ENCODE results near the gene FBXW8.

Gene FBXW8

GRCh38 chr12:116910645-116911451 lies at the start of gene FBXW8:
Gene FBXW8 (plus strand): TSS chr12:116910950. CDS start chr12:116911038, 88 bp downstream.
- Histone ChIP-seq H3K9me3 (ENCODE audit: low read depth, low read length) (no peaks in the 10 kb centered on the region), H3K36me3 (ENCODE audit: insufficient read depth, low read length) (peaks cover 7% of the 10 kb centered on the region; the same call in 1 of the 2 replicates), H3K4me3 (peak within 1 kb of the TSS; percentile 89), H3K9ac (ENCODE audit: insufficient read length) (peak within 1 kb of the TSS; percentile 87), H3K27ac (no peak within 1 kb of the TSS; the same call in 1 of the 2 replicates)
- peak; percentile 24 for DNase-seq (ENCODE audit: low read depth, low spot score)
- TF ChIP-seq POLR2AphosphoS5 (IDR thresholded peaks at IDR 0.05; ENCODE audit: borderline replicate concordance, low read depth, low read length): peak; percentile 84
- no peak for TF ChIP-seq FOXP2 (optimal IDR thresholded peaks at IDR 0.05; ENCODE audit: control extremely low read depth, extremely low read length, insufficient read depth)
- TF ChIP-seq EZH2 (IDR thresholded peaks at IDR 0.05): no peak

DNA sequence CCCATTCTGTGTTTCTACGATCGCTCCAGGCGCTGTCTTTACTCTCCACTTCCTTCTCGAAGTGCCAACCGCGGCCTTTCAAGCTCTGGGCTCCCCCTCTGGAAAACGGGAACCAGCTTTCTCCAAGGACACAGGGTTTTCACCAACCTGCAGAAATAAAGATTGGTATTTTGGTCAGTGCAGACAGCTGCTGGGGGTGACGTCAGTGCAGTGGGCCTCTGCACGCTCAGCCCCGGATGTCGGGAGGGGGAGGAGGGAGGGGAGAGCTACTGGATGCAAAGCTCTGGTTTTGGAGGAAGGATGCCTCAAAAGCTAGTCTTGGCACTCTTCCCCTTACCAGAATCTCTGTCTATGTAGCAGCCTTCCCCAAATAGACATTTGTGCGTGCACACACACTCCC lies 49.4 kb upstream of the FBXW8 start:
- Histone ChIP-seq H3K9me3 (ENCODE audit: low read depth, low read length) (no peaks in the 10 kb centered on the region), H3K27ac (no peak overlapping the region), H3K36me3 (ENCODE audit: insufficient read depth, low read length) (no peaks in the 10 kb centered on the region), H3K4me3 (no peak overlapping the region), H3K9ac (ENCODE audit: insufficient read length) (no peak overlapping the region)
- DNase-seq (ENCODE audit: low read depth, low spot score): no peak
- no peak for TF ChIP-seq POLR2AphosphoS5 (IDR thresholded peaks at IDR 0.05; ENCODE audit: borderline replicate concordance, low read depth, low read length)
- TF ChIP-seq EZH2 (IDR thresholded peaks at IDR 0.05): no peak
- no peak for TF ChIP-seq FOXP2 (optimal IDR thresholded peaks at IDR 0.05; ENCODE audit: control extremely low read depth, extremely low read length, insufficient read depth)

DNA sequence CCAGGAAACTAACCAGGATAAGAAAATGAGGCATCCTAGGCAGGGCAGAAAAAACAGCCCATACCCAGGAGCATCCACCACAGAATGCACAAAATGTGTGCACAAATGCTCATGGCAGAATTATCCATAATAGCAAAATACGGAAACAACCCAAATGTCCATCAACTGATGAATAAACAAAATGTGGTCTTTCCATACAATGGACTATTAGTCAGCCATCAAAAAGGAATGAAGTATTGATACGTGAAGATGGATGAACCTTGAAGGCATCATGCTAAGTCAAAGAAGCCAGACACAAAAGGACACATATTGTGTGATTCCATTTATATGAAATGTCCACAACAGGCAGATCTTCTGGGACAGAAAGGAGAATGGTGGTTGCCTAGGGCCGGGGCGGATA lies 48.6 kb upstream of the FBXW8 start:
- Histone ChIP-seq H3K9ac (ENCODE audit: insufficient read length) (no peak overlapping the region), H3K4me3 (no peak overlapping the region), H3K27ac (no peak overlapping the region), H3K36me3 (ENCODE audit: insufficient read depth, low read length) (no peaks in the 10 kb centered on the region), H3K9me3 (ENCODE audit: low read depth, low read length) (no peaks in the 10 kb centered on the region)
- TF ChIP-seq EZH2 (IDR thresholded peaks at IDR 0.05) (no peak), FOXP2 (optimal IDR thresholded peaks at IDR 0.05; ENCODE audit: control extremely low read depth, extremely low read length, insufficient read depth) (no peak), POLR2AphosphoS5 (IDR thresholded peaks at IDR 0.05; ENCODE audit: borderline replicate concordance, low read depth, low read length) (no peak)
- no peak for DNase-seq (ENCODE audit: low read depth, low spot score)

GRCh38 chr12:116863275-116863767 lies 47.4 kb upstream of the FBXW8 start:
- no peak overlapping the region for H3K4me3 ChIP-seq
- TF ChIP-seq POLR2AphosphoS5 (IDR thresholded peaks at IDR 0.05; ENCODE audit: borderline replicate concordance, low read depth, low read length) (no peak), EZH2 (IDR thresholded peaks at IDR 0.05) (no peak), FOXP2 (optimal IDR thresholded peaks at IDR 0.05; ENCODE audit: control extremely low read depth, extremely low read length, insufficient read depth) (no peak)
- H3K9me3 ChIP-seq (ENCODE audit: low read depth, low read length): no peaks in the 10 kb centered on the region
- H3K9ac ChIP-seq (ENCODE audit: insufficient read length): no peak overlapping the region
- H3K27ac ChIP-seq: no peak overlapping the region
- H3K36me3 ChIP-seq (ENCODE audit: insufficient read depth, low read length): no peaks in the 10 kb centered on the region
- DNase-seq (ENCODE audit: low read depth, low spot score): no peak

GRCh38 chr12:116864371-116865160 lies 46.2 kb upstream of the FBXW8 start:
- no peak for DNase-seq (ENCODE audit: low read depth, low spot score)
- Histone ChIP-seq H3K36me3 (ENCODE audit: insufficient read depth, low read length) (no peaks in the 10 kb centered on the region), H3K9ac (ENCODE audit: insufficient read length) (no peak overlapping the region), H3K27ac (no peak overlapping the region), H3K4me3 (no peak overlapping the region), H3K9me3 (ENCODE audit: low read depth, low read length) (no peaks in the 10 kb centered on the region)
- TF ChIP-seq EZH2 (IDR thresholded peaks at IDR 0.05): no peak
- no peak for TF ChIP-seq FOXP2 (optimal IDR thresholded peaks at IDR 0.05; ENCODE audit: control extremely low read depth, extremely low read length, insufficient read depth)
- TF ChIP-seq POLR2AphosphoS5 (IDR thresholded peaks at IDR 0.05; ENCODE audit: borderline replicate concordance, low read depth, low read length): no peak

DNA sequence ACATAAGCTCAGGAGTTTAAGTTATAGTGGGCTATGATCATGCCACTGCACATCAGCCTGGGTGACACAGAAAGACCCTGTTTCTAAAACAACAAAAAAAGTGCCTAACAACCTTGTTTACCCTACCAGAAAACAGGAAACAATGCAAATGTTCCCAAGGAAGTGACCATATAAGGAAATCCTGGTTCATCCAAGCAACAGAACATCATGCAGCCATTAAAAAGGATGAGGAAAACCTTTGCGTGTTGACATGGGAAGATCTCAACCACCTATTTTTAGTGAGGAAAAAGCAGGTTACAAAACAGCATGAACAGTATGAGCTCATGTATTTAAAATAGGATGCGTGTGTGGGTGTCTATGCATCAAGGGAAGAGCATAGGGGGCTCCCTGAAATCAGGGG lies 43.2 kb upstream of the FBXW8 start:
- DNase-seq (ENCODE audit: low read depth, low spot score): no peak
- TF ChIP-seq FOXP2 (optimal IDR thresholded peaks at IDR 0.05; ENCODE audit: control extremely low read depth, extremely low read length, insufficient read depth) (no peak), POLR2AphosphoS5 (IDR thresholded peaks at IDR 0.05; ENCODE audit: borderline replicate concordance, low read depth, low read length) (no peak), EZH2 (IDR thresholded peaks at IDR 0.05) (no peak)
- Histone ChIP-seq H3K27ac (no peak overlapping the region), H3K9ac (ENCODE audit: insufficient read length) (no peak overlapping the region), H3K4me3 (no peak overlapping the region), H3K9me3 (ENCODE audit: low read depth, low read length) (no peaks in the 10 kb centered on the region), H3K36me3 (ENCODE audit: insufficient read depth, low read length) (no peaks in the 10 kb centered on the region)

GRCh38 chr12:116870306-116870705 lies 40.4 kb upstream of the FBXW8 start:
- no peak for TF ChIP-seq POLR2AphosphoS5 (IDR thresholded peaks at IDR 0.05; ENCODE audit: borderline replicate concordance, low read depth, low read length)
- TF ChIP-seq EZH2 (IDR thresholded peaks at IDR 0.05): no peak
- no peak for TF ChIP-seq FOXP2 (optimal IDR thresholded peaks at IDR 0.05; ENCODE audit: control extremely low read depth, extremely low read length, insufficient read depth)
- H3K4me3 ChIP-seq: no peak overlapping the region
- H3K9me3 ChIP-seq (ENCODE audit: low read depth, low read length): no peaks in the 10 kb centered on the region
- H3K27ac ChIP-seq: no peak overlapping the region
- no peaks in the 10 kb centered on the region for H3K36me3 ChIP-seq (ENCODE audit: insufficient read depth, low read length)
- no peak overlapping the region for H3K9ac ChIP-seq (ENCODE audit: insufficient read length)
- no peak for DNase-seq (ENCODE audit: low read depth, low spot score)

DNA sequence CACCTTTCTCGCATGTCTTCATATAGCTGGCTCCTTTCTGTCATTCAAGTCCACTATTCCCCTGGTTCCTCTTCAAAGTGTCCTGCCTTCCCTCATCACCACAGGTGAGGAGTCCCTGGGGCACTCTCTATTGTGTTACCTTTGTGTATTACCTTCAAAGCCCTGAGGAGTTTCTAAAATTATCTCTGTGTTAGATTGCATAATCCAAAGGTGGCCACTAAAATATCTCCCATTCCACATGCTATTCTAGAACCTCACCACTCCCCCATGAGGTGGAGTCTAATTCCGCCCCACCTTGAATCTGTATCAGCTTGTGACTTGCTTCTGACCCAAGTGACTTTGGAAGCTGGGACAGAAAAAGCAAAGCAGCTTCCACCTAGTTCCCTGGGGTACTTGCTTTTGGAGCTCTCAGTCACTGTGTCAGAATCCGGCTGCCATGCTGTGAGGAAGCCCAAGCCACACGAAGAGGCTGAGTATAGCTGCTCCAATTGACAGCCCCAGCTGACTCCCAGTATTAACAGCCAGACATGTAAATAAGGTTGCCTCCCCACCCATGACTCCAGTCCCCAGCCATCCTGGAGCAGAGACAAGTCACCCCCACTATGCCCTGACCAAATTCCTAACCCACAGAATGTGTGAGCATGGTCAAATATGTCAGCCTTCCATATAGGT lies 36.3 kb upstream of the FBXW8 start:
- TF ChIP-seq FOXP2 (optimal IDR thresholded peaks at IDR 0.05; ENCODE audit: control extremely low read depth, extremely low read length, insufficient read depth): no peak
- no peak for TF ChIP-seq EZH2 (IDR thresholded peaks at IDR 0.05)
- no peak overlapping the region for H3K27ac ChIP-seq
- no peak for DNase-seq (ENCODE audit: low read depth, low spot score)
- H3K9ac ChIP-seq (ENCODE audit: insufficient read length): no peak overlapping the region
- H3K36me3 ChIP-seq (ENCODE audit: insufficient read depth, low read length): no peaks in the 10 kb centered on the region
- H3K4me3 ChIP-seq: no peak overlapping the region
- no peaks in the 10 kb centered on the region for H3K9me3 ChIP-seq (ENCODE audit: low read depth, low read length)
